Adrenal gland (tissue), 12 donors: ENCODE measurements around the gene TWIST2. TPM values are rescaled to one million over a fixed set of nuclear protein-coding genes. Genes with fewer than 3 reads are reported as not detected.

Experiments
- DNase-seq, 7 donors: peaks; one replicate each; pipeline ENCODE4 v3.0.0-alpha.2; 2019 to 2020
- H3K27ac ChIP-seq, 5 donors: fragments of 200-600 bp; sonication (generic) in 4 of 5; 1 replicate in 3 of 5; 2 replicates in 2 of 5; pipeline versions ENCODE4 v1.5.1 to v1.8.0; 2016 to 2020; ENCODE audit warnings: mild to moderate bottlenecking in 1 of 5
- H3K27me3 ChIP-seq: fragments of 200-600 bp; 2 replicates; pipeline ENCODE4 v1.8.0; 2021
- H3K36me3 ChIP-seq, 2 donors: fragments of 200-600 bp; replicated peaks in 1 of 2; 1 replicate in 1 of 2; 2 replicates in 1 of 2; pipeline versions ENCODE4 v1.5.1 to v1.8.0; 2018 to 2022
- H3K4me1 ChIP-seq, 2 donors: fragments of 200-600 bp; replicated peaks in 1 of 2; 1 replicate in 1 of 2; 2 replicates in 1 of 2; pipeline versions ENCODE4 v1.5.1 to v1.8.0; 2018 to 2021
- H3K4me3 ChIP-seq, 4 donors: fragments of 200-600 bp; sonication (generic) in 3 of 4; one replicate each; pipeline ENCODE4 v1.5.1; 2016 to 2018
- H3K9me3 ChIP-seq, 3 donors: fragments of 200-600 bp; sonication (generic) in 1 of 3; replicated peaks in 1 of 3; 1 replicate in 2 of 3; 2 replicates in 1 of 3; pipeline versions ENCODE4 v1.5.1 to v1.8.0; 2016 to 2021
- POLR2A ChIP-seq, 2 donors: fragments of 450-650 bp; IDR thresholded peaks; one replicate each; pipeline ENCODE4 v1.6.1; 2017; ENCODE audit warnings: antibody characterized with exemption in 2 of 2, mild to moderate bottlenecking in 2 of 2, moderate library complexity in 1 of 2
- WGBS, 4 donors: extraction: QIAGEN DNeasy Blood & Tissue Kit in 2 of 4; methylation state at CpG; one replicate each; pipeline versions ENCODE4 v1.1.5 to v1.1.7; 2013 to 2017; 5-methylcytosine and 5-hydroxymethylcytosine counted together
- intact Hi-C, 2 donors: fragments of 100-400 bp; cut with DNase I; formaldehyde crosslinking; loops; one replicate each; pipeline versions ENCODE4 v1.14.1 to v1.15.0; 2022 to 2023
- polyA plus RNA-seq, 3 donors: library from polyadenylated mRNA; stranded (reverse); fragments of 200-250 nt in 2 of 3; fragments of 350-450 nt in 1 of 3; fragmentation: Illumina TruSeq in 1 of 3; extraction: RNeasy Lipid Tissue Mini Kit (QIAGEN cat#74804) in 1 of 3; gene quantifications; one replicate each; pipeline ENCODE4 v1.2.3, GENCODE V29; 2013 to 2014
- total RNA-seq, 9 donors: library from RNA; depleted of rRNA in 4 of 9; stranded (reverse); fragments of >200 nt in 4 of 9; fragments of 120-200 nt in 1 of 9; fragmentation: NEBNext Ultra II Directional in 1 of 9; extraction: Animal tissue kit (Norgen Biotek cat#: 25700) in 1 of 9; gene quantifications; one replicate each; pipeline versions ENCODE4 v1.1.0 to v1.2.4, GENCODE V29; 2013 to 2023
- TF ChIP-seq, protein P1 (sequence below), 6 experiments: fragments of 450-650 bp in 4 of 6; fragments of 200-600 bp in 2 of 6; sonication (generic) in 1 of 6; IDR thresholded peaks; 1 replicate in 5 of 6; 2 replicates in 1 of 6; pipeline versions ENCODE4 v1.5.1 to v1.8.0; 2016 to 2021; ENCODE audit warnings: antibody characterized with exemption in 6 of 6, mild to moderate bottlenecking in 2 of 6, moderate library complexity in 1 of 6
- donor health status: healthy with polysubstance abuse.
- donor health status: Bipolar disorder and iron deficiency.
- donor health status: DM: yes; HTN: yes; CAD: no.
- donor health status: DM: no; HTN: no; CAD: no.
- donor health status: DM: no; HTN: no; CAD: no.
- donor health status: DM: yes; HTN: yes; CAD: no.

Gene TWIST2
- total and polyA plus RNA-seq, 12 donors = 1.0 to 20.5 (median 6.0) TPM

DNA sequence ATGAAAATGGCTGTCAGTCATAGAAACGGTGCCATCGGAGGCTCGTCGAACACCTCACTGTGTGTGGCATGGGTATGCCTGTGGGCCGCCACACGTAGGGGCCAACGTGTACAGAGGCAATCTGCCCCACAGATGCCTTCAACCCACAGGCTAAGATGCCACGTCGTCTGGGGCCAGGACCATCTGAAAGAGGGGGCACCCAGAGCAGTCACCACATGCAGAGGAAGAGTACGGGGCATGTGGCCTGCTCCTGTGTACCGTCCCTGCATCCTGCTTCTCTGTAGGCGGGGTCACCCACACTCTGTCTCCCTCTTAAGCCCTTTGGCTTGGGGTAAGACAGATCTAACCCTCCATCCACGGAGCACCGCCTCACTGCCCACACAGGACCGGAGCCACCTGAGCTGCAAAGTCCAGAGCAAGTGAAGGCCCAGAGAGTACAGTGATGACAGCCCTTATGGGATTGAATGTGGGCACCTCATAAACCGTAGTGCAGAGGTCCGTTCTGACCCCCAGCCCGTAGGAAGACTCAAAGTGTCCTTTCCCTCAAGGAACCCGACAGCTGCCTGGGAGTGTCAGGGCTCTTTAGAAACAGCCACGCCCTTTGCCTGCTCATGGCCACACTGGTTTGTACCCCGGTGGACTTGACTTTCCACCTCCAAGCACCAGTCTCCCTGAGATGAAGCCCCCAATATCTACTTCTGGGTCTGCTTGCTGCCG is 66.2 kb downstream of the TWIST2 start:
- Histone ChIP-seq H3K27me3 (no peaks in the 10 kb centered on the region), H3K36me3 (no peaks in the 10 kb centered on the region), H3K4me1 (no peaks in the 10 kb centered on the region), H3K9me3 (no peaks in the 10 kb centered on the region), H3K27ac (no peak overlapping the region), H3K4me3 (no peak overlapping the region)
- intact Hi-C loops = no loop called here
- DNase-seq = no peak
- no peak for TF ChIP-seq POLR2A (IDR thresholded peaks at IDR 0.05)
- TF ChIP-seq, protein P1, sequence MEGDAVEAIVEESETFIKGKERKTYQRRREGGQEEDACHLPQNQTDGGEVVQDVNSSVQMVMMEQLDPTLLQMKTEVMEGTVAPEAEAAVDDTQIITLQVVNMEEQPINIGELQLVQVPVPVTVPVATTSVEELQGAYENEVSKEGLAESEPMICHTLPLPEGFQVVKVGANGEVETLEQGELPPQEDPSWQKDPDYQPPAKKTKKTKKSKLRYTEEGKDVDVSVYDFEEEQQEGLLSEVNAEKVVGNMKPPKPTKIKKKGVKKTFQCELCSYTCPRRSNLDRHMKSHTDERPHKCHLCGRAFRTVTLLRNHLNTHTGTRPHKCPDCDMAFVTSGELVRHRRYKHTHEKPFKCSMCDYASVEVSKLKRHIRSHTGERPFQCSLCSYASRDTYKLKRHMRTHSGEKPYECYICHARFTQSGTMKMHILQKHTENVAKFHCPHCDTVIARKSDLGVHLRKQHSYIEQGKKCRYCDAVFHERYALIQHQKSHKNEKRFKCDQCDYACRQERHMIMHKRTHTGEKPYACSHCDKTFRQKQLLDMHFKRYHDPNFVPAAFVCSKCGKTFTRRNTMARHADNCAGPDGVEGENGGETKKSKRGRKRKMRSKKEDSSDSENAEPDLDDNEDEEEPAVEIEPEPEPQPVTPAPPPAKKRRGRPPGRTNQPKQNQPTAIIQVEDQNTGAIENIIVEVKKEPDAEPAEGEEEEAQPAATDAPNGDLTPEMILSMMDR (IDR thresholded peaks at IDR 0.05) = no peak
- 87 to 93% (median 91%) methylated on average over 10 to 22 of the region's 22 CpGs for WGBS, 4 donors

DNA sequence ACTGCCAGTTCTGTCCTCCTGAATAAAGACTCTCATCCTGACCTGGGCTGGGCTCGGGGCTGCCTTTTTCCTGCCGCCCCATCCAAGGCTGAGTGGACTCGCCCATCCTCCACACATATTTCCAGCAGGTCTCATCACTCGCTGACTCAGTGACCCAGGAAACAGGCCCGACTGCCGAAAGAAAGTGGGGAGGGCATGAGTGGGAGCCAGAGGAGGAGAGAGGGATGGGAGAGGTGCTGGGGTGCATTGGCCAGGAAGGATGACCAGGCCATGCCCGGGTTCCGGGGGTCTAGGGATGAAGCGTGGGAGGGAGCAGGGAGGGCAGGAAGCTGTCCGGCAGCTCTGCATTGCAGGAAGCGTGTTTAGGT is 66.7 kb downstream of the TWIST2 start:
- intact Hi-C loops = no loop called here
- Histone ChIP-seq H3K4me1 (no peaks in the 10 kb centered on the region), H3K9me3 (no peaks in the 10 kb centered on the region), H3K36me3 (no peaks in the 10 kb centered on the region), H3K27ac (no peak overlapping the region), H3K27me3 (no peaks in the 10 kb centered on the region), H3K4me3 (no peak overlapping the region)
- TF ChIP-seq, protein P1 (IDR thresholded peaks at IDR 0.05) = no peak
- TF ChIP-seq POLR2A (IDR thresholded peaks at IDR 0.05) = no peak
- WGBS, 4 donors = 83 to 86% (median 85%) methylated on average over 11 of the region's 11 CpGs
- DNase-seq = no peak

DNA sequence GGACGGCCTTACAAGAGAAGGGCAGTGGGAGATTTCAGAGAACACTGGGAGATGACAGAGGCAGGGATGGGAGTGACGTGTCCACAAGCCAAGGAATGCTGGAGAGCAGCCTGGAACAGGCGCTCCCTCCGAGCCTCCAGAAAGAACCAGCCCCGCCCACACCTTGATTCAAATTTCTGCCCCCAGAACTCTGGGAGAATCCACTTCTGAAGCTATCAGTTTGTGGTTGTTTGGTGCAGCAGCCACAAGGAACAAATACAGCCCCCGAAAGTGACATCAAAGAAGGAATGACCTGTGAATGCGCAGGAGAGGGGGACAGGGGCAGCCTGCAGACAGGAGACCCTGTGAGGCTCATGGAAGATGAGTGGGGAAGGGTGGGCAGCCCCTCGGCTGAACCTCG is 67.3 kb downstream of the TWIST2 start:
- Histone ChIP-seq H3K9me3 (no peaks in the 10 kb centered on the region), H3K36me3 (no peaks in the 10 kb centered on the region), H3K27ac (no peak overlapping the region), H3K4me3 (no peak overlapping the region), H3K4me1 (no peaks in the 10 kb centered on the region), H3K27me3 (no peaks in the 10 kb centered on the region)
- 82 to 86% (median 83%) methylated on average over 9 of the region's 9 CpGs for WGBS, 4 donors
- no peak for DNase-seq
- intact Hi-C loops = no loop called here
- no peak for TF ChIP-seq POLR2A (IDR thresholded peaks at IDR 0.05)
- TF ChIP-seq, protein P1 (IDR thresholded peaks at IDR 0.05) = no peak

DNA sequence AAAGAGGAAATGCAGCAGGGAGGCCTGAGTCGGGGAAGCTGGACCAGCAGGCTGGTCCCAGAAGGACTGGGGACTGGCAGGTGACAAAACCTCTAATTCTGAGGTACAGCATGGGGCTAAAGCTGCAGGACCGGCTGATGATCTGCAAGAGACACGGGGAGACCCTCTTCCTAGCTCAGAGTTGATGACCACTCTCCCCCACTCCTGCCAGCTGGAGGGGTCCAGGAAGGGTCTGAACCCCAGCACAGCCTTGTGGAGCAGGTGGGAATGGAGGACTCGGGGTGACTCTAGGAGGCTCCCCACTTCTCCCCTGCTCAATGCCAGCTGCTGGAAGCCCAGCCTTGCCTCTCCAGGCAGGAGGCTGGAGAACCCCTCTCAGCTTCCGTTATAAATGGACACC is 67.7 kb downstream of the TWIST2 start:
- H3K27ac ChIP-seq = no peak overlapping the region
- H3K4me1 ChIP-seq = no peaks in the 10 kb centered on the region
- intact Hi-C loops = no loop called here
- no peaks in the 10 kb centered on the region for H3K9me3 ChIP-seq
- H3K27me3 ChIP-seq = no peaks in the 10 kb centered on the region
- H3K36me3 ChIP-seq = no peaks in the 10 kb centered on the region
- WGBS, 4 donors = 76 to 89% (median 83%) methylated on average over 3 to 5 of the region's 5 CpGs
- no peak for TF ChIP-seq POLR2A (IDR thresholded peaks at IDR 0.05)
- TF ChIP-seq, protein P1 (IDR thresholded peaks at IDR 0.05) = no peak
- DNase-seq = no peak
- H3K4me3 ChIP-seq = no peak overlapping the region
